Measurements from ENCODE around the gene HTRA2. TPM values are rescaled to one million over a fixed set of nuclear protein-coding genes. Genes with fewer than 3 reads are reported as not detected.

Gene HTRA2
- total and polyA plus RNA-seq, 7 experiments from 2014 or later, result 16.9 to 46.2 (median 27.8) TPM

DNA sequence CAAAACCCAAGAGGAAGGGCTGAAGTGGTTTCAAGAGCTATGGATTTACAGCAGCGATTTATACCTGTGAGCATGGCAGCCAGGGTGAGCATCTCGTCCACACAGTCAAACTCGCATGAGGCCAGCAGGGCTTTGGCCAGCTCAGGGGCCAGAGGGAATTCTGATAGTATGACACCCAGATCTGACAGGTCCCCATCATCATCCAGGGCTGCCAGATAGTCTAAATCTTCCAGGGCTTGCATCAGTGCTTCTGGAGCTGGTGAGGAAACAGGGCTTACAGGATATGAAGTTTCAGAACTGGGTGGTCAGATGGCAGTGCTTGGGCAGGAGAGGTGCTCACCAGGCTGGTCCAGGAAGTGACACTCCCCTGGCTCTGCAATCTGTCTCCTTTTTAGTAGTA lies 7.2 kb upstream of the HTRA2 start:
- Histone ChIP-seq H3K27me3 (ENCODE audit: control insufficient read depth in 2 of 2, insufficient read depth in 2 of 2, low read length in 2 of 2) (peaks cover 5 to 9% of the 10 kb centered on the region in 2 donors), H3K9me3 (ENCODE audit: control insufficient read depth in 2 of 3, low read length in 3 of 3) (no peaks in the 10 kb centered on the region), H3K4me3 (ENCODE audit: low read length) (no peak overlapping the region), H3K4me1 (ENCODE audit: control insufficient read depth in 2 of 2, insufficient read depth in 2 of 2, low read length in 2 of 2) (no peaks in the 10 kb centered on the region), H3K36me3 (ENCODE audit: control insufficient read depth in 2 of 3, insufficient read depth in 3 of 3, low read length in 3 of 3) (peaks cover 0 to 14% (median 6%) of the 10 kb centered on the region in 3 experiments), H3K27ac (ENCODE audit: low read depth, low read length) (no peak overlapping the region)
- CTCF ChIA-PET, result interaction anchor here (0.7 kb wide), 1 partner anchor 143 kb away, joined by 3 read pairs; no protein-coding TSS in a partner anchor
- Mint-ChIP-seq H3K4me1 (peaks cover 0 to 17% (median 12%) of the 10 kb centered on the region in 7 donors), H3K9me3 (peaks cover 0 to 2% (median 0%) of the 10 kb centered on the region in 11 donors), H3K36me3 (peaks cover 8 to 23% (median 20%) of the 10 kb centered on the region in 5 donors), H3K27ac (no peak overlapping the region), H3K4me3 (no peak overlapping the region), H3K27me3 (peaks cover 36 to 39% (median 38%) of the 10 kb centered on the region in 5 donors)
- ATAC-seq (no peak), DNase-seq (no peak)
- intact Hi-C loops (cut with micrococcal nuclease), result no loop called here
- POLR2A ChIA-PET, result interaction anchor here (0.7 to 2.3 kb wide), 3 partner anchors 9 to 15 kb away, joined by 3 to 7 read pairs (median 4); partner anchors contain the start of gene PCGF1

DNA sequence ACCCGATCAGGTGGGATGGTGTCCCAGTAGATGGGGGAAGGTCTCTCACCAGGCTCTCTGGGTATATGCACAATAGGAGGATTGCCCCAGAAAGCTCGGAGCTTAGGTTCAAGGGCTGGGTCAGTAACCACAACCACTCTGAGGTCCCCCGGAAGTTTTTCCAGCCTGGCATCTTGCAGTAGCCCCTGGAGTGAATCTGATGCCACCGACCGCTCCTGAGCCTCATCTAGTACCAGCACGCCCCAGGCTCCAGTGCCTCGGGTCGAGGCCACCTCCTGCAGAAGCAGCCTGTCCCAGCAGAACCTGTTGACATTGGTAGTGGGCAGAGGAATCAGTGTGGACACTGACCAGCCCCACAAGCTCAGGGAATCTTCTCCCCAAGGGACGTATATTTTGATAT lies 5.7 kb upstream of the HTRA2 start:
- H3K27ac Mint-ChIP-seq, result no peak overlapping the region

DNA sequence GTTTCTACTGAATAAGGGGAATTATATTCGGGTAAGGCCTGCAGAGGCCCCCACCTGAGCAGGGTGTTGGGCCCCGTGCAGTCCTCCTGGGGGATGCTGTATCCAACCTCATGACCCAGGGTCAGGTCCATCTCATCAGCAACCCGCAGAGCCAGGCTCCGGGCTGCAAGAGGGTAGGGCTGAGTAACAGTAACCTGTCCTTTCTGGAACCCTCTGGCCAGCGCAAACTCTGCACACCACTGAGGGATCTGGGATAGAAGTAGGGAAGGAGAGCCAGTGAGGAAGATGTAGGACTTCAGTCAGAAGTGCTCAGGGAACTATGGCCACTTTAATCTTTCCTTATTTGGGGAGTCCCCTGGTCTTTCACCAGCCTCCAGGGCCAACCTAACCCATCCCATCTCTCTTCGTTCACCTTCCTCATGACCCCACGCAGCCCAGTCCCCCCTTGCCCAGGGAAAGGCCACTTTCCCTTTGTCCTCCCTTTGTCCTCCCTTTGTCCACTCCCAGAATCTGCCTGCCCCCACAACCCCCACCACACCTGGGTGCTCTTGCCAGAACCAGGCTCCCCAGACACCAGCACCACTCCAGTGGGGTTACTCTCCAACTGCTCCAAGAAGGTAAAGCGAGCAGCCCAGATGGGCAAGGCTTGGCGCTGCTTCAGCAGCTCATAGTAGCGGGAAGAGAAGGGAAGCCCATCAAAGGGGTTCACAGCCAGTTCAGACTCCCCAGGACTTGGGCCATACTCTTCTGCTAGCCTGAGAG lies 4.6 kb upstream of the HTRA2 start:
- Mint-ChIP-seq H3K27ac (no peak overlapping the region), H3K4me3 (no peak overlapping the region), H3K36me3 (peaks cover 8 to 31% (median 21%) of the 10 kb centered on the region in 5 donors), H3K9me3 (no peaks in the 10 kb centered on the region), H3K4me1 (peaks cover 16 to 29% (median 26%) of the 10 kb centered on the region in 7 donors), H3K27me3 (peaks cover 11 to 13% (median 12%) of the 10 kb centered on the region in 5 donors)
- no peak for DNase-seq
- Histone ChIP-seq H3K4me3 (ENCODE audit: low read length) (no peak overlapping the region), H3K9me3 (ENCODE audit: control insufficient read depth in 2 of 3, low read length in 3 of 3) (no peaks in the 10 kb centered on the region), H3K27me3 (ENCODE audit: control insufficient read depth in 2 of 2, insufficient read depth in 2 of 2, low read length in 2 of 2) (no peaks in the 10 kb centered on the region), H3K4me1 (ENCODE audit: control insufficient read depth in 2 of 2, insufficient read depth in 2 of 2, low read length in 2 of 2) (peaks cover 0 to 10% of the 10 kb centered on the region in 2 donors), H3K27ac (ENCODE audit: low read depth, low read length) (no peak overlapping the region), H3K36me3 (ENCODE audit: control insufficient read depth in 2 of 3, insufficient read depth in 3 of 3, low read length in 3 of 3) (peaks cover 0 to 33% (median 6%) of the 10 kb centered on the region in 3 experiments)
- CTCF ChIA-PET, result interaction anchor here (2.3 kb wide), 1 partner anchor 42 kb away, joined by 6 read pairs; the partner anchor contains the start of genes CCDC142 and TTC31
- intact Hi-C loops (cut with micrococcal nuclease), result loop anchor here in 1 of 2 donors (5.0 kb wide), 2 partner anchors 328 to 598 kb away; partner anchors contain the start of genes DGUOK and MTHFD2
- ATAC-seq, result no peak
- POLR2A ChIA-PET, result interaction anchor here (1.3 to 2.0 kb wide), 2 partner anchors 10 to 14 kb away, joined by 4 to 8 read pairs; partner anchors contain the start of gene TLX2

More for the DNA sequence above, 5.7 kb upstream of the HTRA2 start:
- Histone ChIP-seq H3K27me3 (ENCODE audit: control insufficient read depth in 2 of 2, insufficient read depth in 2 of 2, low read length in 2 of 2) (peaks cover 0 to 5% of the 10 kb centered on the region in 2 donors), H3K27ac (ENCODE audit: low read depth, low read length) (no peak overlapping the region), H3K36me3 (ENCODE audit: control insufficient read depth in 2 of 3, insufficient read depth in 3 of 3, low read length in 3 of 3) (peaks cover 0 to 23% (median 6%) of the 10 kb centered on the region in 3 experiments), H3K4me3 (ENCODE audit: low read length) (no peak overlapping the region), H3K4me1 (ENCODE audit: control insufficient read depth in 2 of 2, insufficient read depth in 2 of 2, low read length in 2 of 2) (peaks cover 0 to 10% of the 10 kb centered on the region in 2 donors), H3K9me3 (ENCODE audit: control insufficient read depth in 2 of 3, low read length in 3 of 3) (no peaks in the 10 kb centered on the region)
- Mint-ChIP-seq H3K4me3 (no peak overlapping the region), H3K27me3 (peaks cover 22 to 24% (median 23%) of the 10 kb centered on the region in 5 donors), H3K4me1 (peaks cover 13 to 28% (median 24%) of the 10 kb centered on the region in 7 donors), H3K9me3 (peaks cover 0 to 2% (median 0%) of the 10 kb centered on the region in 11 donors), H3K36me3 (peaks cover 8 to 29% (median 24%) of the 10 kb centered on the region in 5 donors)
- ChIA-PET CTCF (no interaction called here), POLR2A (no interaction called here)
- no peak for ATAC-seq
- intact Hi-C loops (cut with micrococcal nuclease), result no loop called here
- DNase-seq, result no peak

DNA sequence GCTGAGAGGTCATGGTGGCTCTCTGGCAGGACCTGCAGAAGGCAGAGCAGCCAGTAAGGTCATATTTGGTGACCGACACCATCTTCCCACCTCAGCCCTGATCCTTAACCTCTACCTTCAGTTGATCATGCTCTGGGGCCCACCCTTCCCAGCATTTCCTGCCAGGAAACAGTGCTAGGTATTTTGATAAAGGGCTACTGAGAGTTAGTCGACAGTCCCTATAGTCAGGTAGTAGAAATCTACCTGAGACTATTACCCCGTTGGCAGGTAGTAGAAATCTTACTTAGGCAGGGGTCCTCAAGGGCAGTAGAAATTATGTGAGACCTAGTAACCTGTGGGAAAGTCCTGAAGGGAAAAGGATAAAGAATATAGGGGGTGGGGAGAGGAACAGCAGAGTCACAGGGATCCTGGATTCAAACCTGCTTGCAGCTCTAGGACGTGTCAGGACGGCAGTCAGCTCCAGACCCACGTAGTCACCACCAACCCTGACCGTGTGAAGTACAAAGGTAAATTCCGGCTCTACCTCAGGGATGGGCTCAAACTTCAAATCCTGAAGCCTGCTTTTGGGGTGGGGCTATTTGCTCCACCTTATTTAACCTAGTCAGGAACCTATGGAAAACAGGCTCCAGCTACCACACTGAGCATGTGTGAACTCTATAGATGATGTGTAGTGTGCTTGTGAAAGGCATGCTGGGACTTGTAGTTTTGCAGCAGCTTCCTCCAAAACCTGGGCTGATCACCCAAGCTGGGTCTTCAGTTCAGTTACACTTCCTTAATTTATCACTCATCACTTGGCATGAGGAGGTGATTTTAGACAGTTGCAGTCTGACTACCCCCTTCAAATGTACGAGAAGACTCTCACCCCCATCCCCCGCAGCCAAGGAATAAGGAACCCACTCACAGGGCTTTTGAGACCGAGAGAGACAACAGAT lies 3.8 kb upstream of the HTRA2 start, which contains the start of gene DQX1:
DQX1 (minus strand) TSS at position 515 of the 932 bp plus-strand sequence; CDS start at position 13, 502 bp downstream.
- Histone ChIP-seq H3K4me3 (ENCODE audit: low read length) (no peak within 1 kb of the TSS), H3K27ac (ENCODE audit: low read depth, low read length) (no peak within 1 kb of the TSS), H3K4me1 (ENCODE audit: control insufficient read depth in 2 of 2, insufficient read depth in 2 of 2, low read length in 2 of 2) (peaks cover 4 to 15% of the 10 kb centered on the region in 2 donors), H3K9me3 (ENCODE audit: control insufficient read depth in 2 of 3, low read length in 3 of 3) (no peaks in the 10 kb centered on the region), H3K36me3 (ENCODE audit: control insufficient read depth in 2 of 3, insufficient read depth in 3 of 3, low read length in 3 of 3) (peaks cover 0 to 35% (median 6%) of the 10 kb centered on the region in 3 experiments), H3K27me3 (ENCODE audit: control insufficient read depth in 2 of 2, insufficient read depth in 2 of 2, low read length in 2 of 2) (no peaks in the 10 kb centered on the region)
- H3K4me3 Mint-ChIP-seq, result peak within 1 kb of the TSS in 6 of 10 donors; percentile 10 to 94 (median 32)
- ChIA-PET POLR2A (interaction anchor here (0.6 to 2.0 kb wide), 9 partner anchors 8 to 789 kb away, joined by 3 to 9 read pairs (median 4); partner anchors contain the start of genes TLX2, TPRKB and WBP1), CTCF (interaction anchor here (0.6 to 2.3 kb wide), 4 partner anchors 17 to 276 kb away, joined by 3 to 6 read pairs (median 3); partner anchors contain the start of genes CCDC142 and TTC31)
- peaks cover 16 to 35% (median 32%) of the 10 kb centered on the region in 7 donors for H3K4me1 Mint-ChIP-seq
- peak within 1 kb of the TSS in 3 of 9 donors; percentile 28 to 46 (median 43) for H3K27ac Mint-ChIP-seq
- peaks cover 8 to 30% (median 21%) of the 10 kb centered on the region in 5 donors for H3K36me3 Mint-ChIP-seq
- peaks cover 3 to 9% (median 3%) of the 10 kb centered on the region in 5 donors for H3K27me3 Mint-ChIP-seq
- DNase-seq (peak in 3 of 9 donors; percentile 33 to 42 (median 41)), ATAC-seq (no peak)
- intact Hi-C loops (cut with micrococcal nuclease), result loop anchor here in 1 of 2 donors (5.0 kb wide), 2 partner anchors 329 to 599 kb away; partner anchors contain the start of genes DGUOK and MTHFD2
- no peaks in the 10 kb centered on the region for H3K9me3 Mint-ChIP-seq

DNA sequence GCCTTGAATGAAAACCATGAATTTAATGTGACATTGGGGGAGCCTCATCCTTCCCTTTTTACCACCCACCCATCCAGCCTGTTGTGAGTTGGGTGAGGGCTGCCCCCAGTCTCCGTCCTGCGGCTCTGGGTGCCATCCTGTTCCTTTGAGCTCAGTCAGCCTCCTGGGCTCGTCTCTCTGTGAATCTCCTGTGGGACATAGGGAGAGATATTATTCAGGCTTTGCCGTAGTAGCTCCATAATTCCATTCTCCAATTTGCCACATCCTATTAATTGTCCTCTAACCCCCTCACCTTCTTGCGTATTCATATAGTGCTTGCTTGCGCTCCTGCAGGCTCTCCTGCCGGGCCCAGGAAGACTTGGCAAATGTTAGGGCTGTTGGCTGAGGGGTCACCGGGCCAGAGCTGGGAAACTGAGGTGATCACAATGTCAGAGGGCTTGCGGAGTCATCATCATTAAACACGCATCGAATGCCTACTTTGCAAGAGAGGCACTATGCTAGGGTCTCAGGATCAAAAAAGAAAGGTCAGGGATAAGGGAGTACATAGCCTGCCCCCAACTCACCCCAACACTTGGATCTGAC lies 3.0 kb upstream of the HTRA2 start:
- peaks cover 0 to 35% (median 6%) of the 10 kb centered on the region in 3 experiments for H3K36me3 ChIP-seq (ENCODE audit: control insufficient read depth in 2 of 3, insufficient read depth in 3 of 3, low read length in 3 of 3)
- H3K9me3 Mint-ChIP-seq, result no peaks in the 10 kb centered on the region
- H3K4me1 ChIP-seq (ENCODE audit: control insufficient read depth in 2 of 2, insufficient read depth in 2 of 2, low read length in 2 of 2), result peaks cover 11 to 23% of the 10 kb centered on the region in 2 donors
- ATAC-seq (no peak), DNase-seq (no peak)
- H3K4me3 Mint-ChIP-seq, result peak overlapping the region in 5 of 10 donors; percentile 10 to 80 (median 30)
- peak overlapping the region in 1 of 9 donors; percentile 28 for H3K27ac Mint-ChIP-seq
- H3K27me3 ChIP-seq (ENCODE audit: control insufficient read depth in 2 of 2, insufficient read depth in 2 of 2, low read length in 2 of 2), result no peaks in the 10 kb centered on the region
- ChIA-PET POLR2A (interaction anchor here (0.7 to 2.0 kb wide), 11 partner anchors 9 to 789 kb away, joined by 3 to 9 read pairs (median 4); partner anchors contain the start of genes CCDC142, PCGF1, TLX2 and TPRKB), CTCF (interaction anchor here (0.6 to 2.3 kb wide), 3 partner anchors 44 to 277 kb away, joined by 3 to 6 read pairs (median 3); partner anchors contain the start of genes CCDC142 and TTC31)
- H3K27me3 Mint-ChIP-seq, result peaks cover 0 to 5% (median 0%) of the 10 kb centered on the region in 5 donors
- no peaks in the 10 kb centered on the region for H3K9me3 ChIP-seq (ENCODE audit: control insufficient read depth in 2 of 3, low read length in 3 of 3)
- intact Hi-C loops (cut with micrococcal nuclease), result loop anchor here in 1 of 2 donors (5.0 kb wide), 2 partner anchors 329 to 599 kb away; partner anchors contain the start of genes DGUOK and MTHFD2
- H3K36me3 Mint-ChIP-seq, result peaks cover 8 to 32% (median 21%) of the 10 kb centered on the region in 5 donors
- no peak overlapping the region for H3K27ac ChIP-seq (ENCODE audit: low read depth, low read length)
- no peak overlapping the region for H3K4me3 ChIP-seq (ENCODE audit: low read length)
- H3K4me1 Mint-ChIP-seq, result peaks cover 16 to 42% (median 36%) of the 10 kb centered on the region in 7 donors
